GM10847 (cell line): ENCODE data around the gene SNX25.

Experiments used
- POLR2A ChIP-seq: IDR thresholded peaks from 2 replicates; pipeline ENCODE4 v1.6.1; 2011; ENCODE audit not compliant: insufficient read length; ENCODE audit errors: extremely low read depth

The SNX25 gene

GRCh38 chr4:185390941-185391340, 181.5 kb downstream of the SNX25 start:
- TF ChIP-seq POLR2A = no peak

- TF ChIP-seq POLR2A = no peak
These were observed 182.8 kb downstream of the SNX25 start for GRCh38 chr4:185392156-185392555.

- no peak for TF ChIP-seq POLR2A
These were observed 185.3 kb downstream of the SNX25 start for GRCh38 chr4:185394568-185395237.

GRCh38 chr4:185395238-185395955, 186.0 kb downstream of the SNX25 start, which contains the start of gene LRP2BP:
Gene LRP2BP, minus strand, starts transcription at chr4:185395924. Its CDS starts 17,738 bp downstream, at chr4:185378186.
- TF ChIP-seq POLR2A = no peak

GRCh38 chr4:185395956-185396723, 186.7 kb downstream of the SNX25 start:
- TF ChIP-seq POLR2A = peak; percentile 53

- TF ChIP-seq POLR2A = peak; percentile 29
These were observed 187.5 kb downstream of the SNX25 start, which contains the start of gene ANKRD37 for GRCh38 chr4:185396724-185397385. Gene ANKRD37, plus strand, starts transcription at chr4:185396841. Its CDS starts 83 bp downstream, at chr4:185396924.

- no peak for TF ChIP-seq POLR2A
These were observed 189.2 kb downstream of the SNX25 start for GRCh38 chr4:185398618-185399017.

GRCh38 chr4:185399466-185399865, 190.1 kb downstream of the SNX25 start:
- no peak for TF ChIP-seq POLR2A

GRCh38 chr4:185404031-185404430, 194.6 kb downstream of the SNX25 start:
- TF ChIP-seq POLR2A = no peak

- no peak for TF ChIP-seq POLR2A
These were observed 196.1 kb downstream of the SNX25 start for GRCh38 chr4:185405296-185405999.

GRCh38 chr4:185408432-185408831, 199.0 kb downstream of the SNX25 start:
- TF ChIP-seq POLR2A = no peak

GRCh38 chr4:185411849-185412248, 202.5 kb downstream of the SNX25 start:
- TF ChIP-seq POLR2A = no peak

GRCh38 chr4:185412412-185412811, 203.0 kb downstream of the SNX25 start:
- TF ChIP-seq POLR2A = no peak
